DND-41 (cell line): ENCODE data around the gene CRACR2B.

Source experiments
- ATAC-seq: fragments of 200-7000 bp; cut with Tn5 transposase; 3 replicates; pipeline ENCODE4 v1.9.1; 2021; ENCODE audit warnings: low read depth; ENCODE audit not compliant: insufficient read depth
- DNase-seq: peaks from one replicate; pipeline ENCODE4 v3.0.0-alpha.2; 2020
- H2AFZ ChIP-seq: 2 replicates; pipeline ENCODE4 v1.6.0; 2012; ENCODE audit warnings: low read depth, low read length
- H3K27ac ChIP-seq: 2 replicates; pipeline ENCODE4 v1.5.1; 2012; ENCODE audit warnings: low read length, inconsistent platforms
- H3K27me3 ChIP-seq: fragments of 200-600 bp; sonication (generic); 2 replicates; pipeline ENCODE4 v1.6.0; 2012; ENCODE audit warnings: low read length, mild to moderate bottlenecking, inconsistent platforms; ENCODE audit not compliant: insufficient read depth, poor library complexity
- H3K36me3 ChIP-seq: 2 replicates; pipeline ENCODE4 v1.5.1; 2012; ENCODE audit warnings: low read length, inconsistent platforms; ENCODE audit not compliant: insufficient read depth
- H3K4me1 ChIP-seq: 2 replicates; pipeline ENCODE4 v1.5.1; 2012; ENCODE audit warnings: mild to moderate bottlenecking, low read length; ENCODE audit not compliant: insufficient read depth
- H3K4me2 ChIP-seq: 2 replicates; pipeline ENCODE4 v1.6.0; 2012; ENCODE audit warnings: mild to moderate bottlenecking, moderate library complexity, low read length, inconsistent platforms; ENCODE audit not compliant: insufficient read depth
- H3K4me3 ChIP-seq, 2 experiments: fragments of 200-600 bp in 1 of 2; shearing (Covaris generic) in 1 of 2; 2 replicates each; pipeline ENCODE4 v1.5.1; 2012 to 2016; ENCODE audit warnings: inconsistent platforms in 2 of 2, low read length in 2 of 2, mild to moderate bottlenecking in 2 of 2, low read depth in 1 of 2, moderate library complexity in 1 of 2
- H3K79me2 ChIP-seq: 2 replicates; pipeline ENCODE4 v1.6.0; 2012; ENCODE audit warnings: low read length, inconsistent platforms; ENCODE audit not compliant: insufficient read depth
- H3K9ac ChIP-seq: 2 replicates; pipeline ENCODE4 v1.6.0; 2012; ENCODE audit warnings: low read depth, mild to moderate bottlenecking, inconsistent platforms, low read length, moderate library complexity
- H3K9me3 ChIP-seq: 2 replicates; pipeline ENCODE4 v1.5.1; 2012; ENCODE audit warnings: low read length, moderate library complexity, mild to moderate bottlenecking, inconsistent platforms; ENCODE audit not compliant: insufficient read depth, severe bottlenecking
- H4K20me1 ChIP-seq: 2 replicates; pipeline ENCODE4 v1.6.0; 2012; ENCODE audit warnings: low read length; ENCODE audit not compliant: insufficient read depth
- CTCF ChIP-seq: IDR thresholded peaks from 2 replicates; pipeline ENCODE4 v1.5.1; 2012; ENCODE audit warnings: borderline replicate concordance, low read length, moderate library complexity, mild to moderate bottlenecking; ENCODE audit not compliant: poor library complexity, severe bottlenecking; ENCODE audit errors: extremely low read depth
- EZH2 ChIP-seq: IDR thresholded peaks from 3 replicates; pipeline ENCODE4 v1.6.1; 2012; ENCODE audit warnings: borderline replicate concordance, low read depth, mild to moderate bottlenecking, moderate library complexity, low read length, inconsistent platforms; ENCODE audit not compliant: severe bottlenecking

Gene CRACR2B

GRCh38 chr11:837990-838307 lies 10.2 kb downstream of the CRACR2B start:
- Histone ChIP-seq H3K79me2 (peaks cover 21% of the 10 kb centered on the region), H3K4me2 (no peak overlapping the region), H3K4me3 (no peak overlapping the region), H3K27me3 (no peaks in the 10 kb centered on the region), H4K20me1 (peaks cover 26% of the 10 kb centered on the region; the same call in 1 of the 2 replicates), H2AFZ (no peak overlapping the region), H3K9ac (no peak overlapping the region), H3K27ac (no peak overlapping the region), H3K36me3 (peaks cover 45% of the 10 kb centered on the region), H3K9me3 (no peaks in the 10 kb centered on the region), H3K4me1 (peaks cover 29% of the 10 kb centered on the region)
- DNase-seq (no peak), ATAC-seq (no peak)
- TF ChIP-seq CTCF = no peak
- no peak for TF ChIP-seq EZH2

- Histone ChIP-seq H3K4me2 (no peak overlapping the region), H3K4me3 (no peak overlapping the region), H4K20me1 (peaks cover 26% of the 10 kb centered on the region; the same call in 1 of the 2 replicates), H3K27me3 (no peaks in the 10 kb centered on the region), H2AFZ (no peak overlapping the region), H3K36me3 (peaks cover 45% of the 10 kb centered on the region), H3K27ac (no peak overlapping the region), H3K4me1 (peaks cover 30% of the 10 kb centered on the region), H3K79me2 (peaks cover 21% of the 10 kb centered on the region), H3K9me3 (no peaks in the 10 kb centered on the region), H3K9ac (no peak overlapping the region)
- ATAC-seq (no peak), DNase-seq (no peak)
- TF ChIP-seq CTCF (no peak), EZH2 (no peak)
Observed at GRCh38 chr11:838441-839279, 10.9 kb downstream of the CRACR2B start.

- no peaks in the 10 kb centered on the region for H3K27me3 ChIP-seq
- peaks cover 21% of the 10 kb centered on the region for H3K79me2 ChIP-seq
- no peak overlapping the region for H2AFZ ChIP-seq
- TF ChIP-seq CTCF (no peak), EZH2 (no peak)
- ATAC-seq (no peak), DNase-seq (no peak)
- no peak overlapping the region for H3K4me3 ChIP-seq
- H4K20me1 ChIP-seq = peaks cover 28% of the 10 kb centered on the region; the same call in 1 of the 2 replicates
- H3K27ac ChIP-seq = no peak overlapping the region
- H3K36me3 ChIP-seq = peaks cover 45% of the 10 kb centered on the region
- H3K4me2 ChIP-seq = no peak overlapping the region
- peaks cover 33% of the 10 kb centered on the region for H3K4me1 ChIP-seq
- H3K9me3 ChIP-seq = no peaks in the 10 kb centered on the region
- H3K9ac ChIP-seq = no peak overlapping the region
Observed at GRCh38 chr11:839280-839623, 11.5 kb downstream of the CRACR2B start.
